Cardiac fibroblast (primary cell): Measurements from ENCODE around the gene CNTN5.

ENCODE experiments used
- DNase-seq, 2 donors: peaks; one replicate each; pipeline versions ENCODE4 v3.0.0 to v3.0.0-alpha.2; 2010; ENCODE audit warnings: low read depth in 2 of 2
- H3K4me3 ChIP-seq, 2 donors: replicated peaks in 1 of 2; 1 replicate in 1 of 2; 2 replicates in 1 of 2; pipeline ENCODE4 v1.5.1; 2011; ENCODE audit warnings: low read depth in 2 of 2, low read length in 2 of 2, mild to moderate bottlenecking in 2 of 2, moderate library complexity in 1 of 2
- TF ChIP-seq, protein P1 (sequence below): IDR thresholded peaks from one replicate; pipeline ENCODE4 v1.5.1; 2011; ENCODE audit warnings: low read depth, mild to moderate bottlenecking, low read length, inconsistent platforms

The CNTN5 gene

GRCh38 chr11:99065121-99065520 lies 44.4 kb downstream of the CNTN5 start:
- no peak overlapping the region for H3K4me3 ChIP-seq
- no peak for DNase-seq
- TF ChIP-seq, protein P1, sequence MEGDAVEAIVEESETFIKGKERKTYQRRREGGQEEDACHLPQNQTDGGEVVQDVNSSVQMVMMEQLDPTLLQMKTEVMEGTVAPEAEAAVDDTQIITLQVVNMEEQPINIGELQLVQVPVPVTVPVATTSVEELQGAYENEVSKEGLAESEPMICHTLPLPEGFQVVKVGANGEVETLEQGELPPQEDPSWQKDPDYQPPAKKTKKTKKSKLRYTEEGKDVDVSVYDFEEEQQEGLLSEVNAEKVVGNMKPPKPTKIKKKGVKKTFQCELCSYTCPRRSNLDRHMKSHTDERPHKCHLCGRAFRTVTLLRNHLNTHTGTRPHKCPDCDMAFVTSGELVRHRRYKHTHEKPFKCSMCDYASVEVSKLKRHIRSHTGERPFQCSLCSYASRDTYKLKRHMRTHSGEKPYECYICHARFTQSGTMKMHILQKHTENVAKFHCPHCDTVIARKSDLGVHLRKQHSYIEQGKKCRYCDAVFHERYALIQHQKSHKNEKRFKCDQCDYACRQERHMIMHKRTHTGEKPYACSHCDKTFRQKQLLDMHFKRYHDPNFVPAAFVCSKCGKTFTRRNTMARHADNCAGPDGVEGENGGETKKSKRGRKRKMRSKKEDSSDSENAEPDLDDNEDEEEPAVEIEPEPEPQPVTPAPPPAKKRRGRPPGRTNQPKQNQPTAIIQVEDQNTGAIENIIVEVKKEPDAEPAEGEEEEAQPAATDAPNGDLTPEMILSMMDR: no peak

GRCh38 chr11:99066618-99067317 lies 46.0 kb downstream of the CNTN5 start:
- TF ChIP-seq, protein P1: no peak
- DNase-seq: no peak

DNA sequence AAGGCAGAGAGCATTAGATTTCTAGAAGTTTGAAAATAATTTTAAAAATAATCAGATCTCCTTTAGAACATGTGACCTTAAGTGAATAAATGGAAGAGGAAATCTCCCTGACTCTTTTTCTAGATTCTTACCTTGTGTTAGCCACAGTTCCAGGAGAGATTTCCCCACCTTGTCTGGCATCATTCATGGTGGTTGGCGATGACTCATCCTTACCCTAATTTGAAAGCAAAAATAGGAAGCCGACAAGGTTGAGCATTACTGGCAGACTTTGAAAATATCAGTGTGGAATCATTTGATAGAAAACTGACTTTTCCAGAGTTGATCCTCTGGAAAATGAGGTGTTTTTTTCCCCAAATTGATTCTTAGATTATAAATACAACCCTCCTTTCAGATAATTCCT lies 48.1 kb downstream of the CNTN5 start:
- H3K4me3 ChIP-seq: no peak overlapping the region
- no peak for DNase-seq
- TF ChIP-seq, protein P1: no peak

More at GRCh38 chr11:99066618-99067317, 46.0 kb downstream of the CNTN5 start:
- H3K4me3 ChIP-seq: no peak overlapping the region

- H3K4me3 ChIP-seq: peak overlapping the region; percentile 41 to 53
- TF ChIP-seq, protein P1: no peak
- peak; percentile 27 to 34 for DNase-seq
Measured at GRCh38 chr11:99069856-99070444, 49.2 kb downstream of the CNTN5 start.

DNA sequence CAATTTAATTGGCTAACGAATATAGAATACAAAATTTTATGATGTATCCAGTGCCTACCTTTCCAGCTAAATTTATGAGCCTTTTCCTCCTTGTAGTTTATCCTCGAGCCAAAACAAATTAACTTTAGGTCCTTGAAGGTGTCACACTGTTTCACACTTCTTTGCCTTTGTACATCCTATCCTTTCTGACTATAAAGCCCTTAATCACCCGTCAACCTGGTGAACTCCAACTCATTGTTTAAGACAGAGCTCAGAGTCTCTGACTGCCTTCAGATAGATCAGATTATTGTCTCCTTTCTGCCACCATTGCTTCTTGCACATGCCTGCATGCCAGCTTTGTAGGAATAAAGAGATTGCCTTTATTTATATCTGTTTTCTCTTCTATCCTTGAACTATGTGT lies 58.8 kb downstream of the CNTN5 start:
- no peak for DNase-seq
- no peak overlapping the region for H3K4me3 ChIP-seq
- TF ChIP-seq, protein P1: no peak

DNA sequence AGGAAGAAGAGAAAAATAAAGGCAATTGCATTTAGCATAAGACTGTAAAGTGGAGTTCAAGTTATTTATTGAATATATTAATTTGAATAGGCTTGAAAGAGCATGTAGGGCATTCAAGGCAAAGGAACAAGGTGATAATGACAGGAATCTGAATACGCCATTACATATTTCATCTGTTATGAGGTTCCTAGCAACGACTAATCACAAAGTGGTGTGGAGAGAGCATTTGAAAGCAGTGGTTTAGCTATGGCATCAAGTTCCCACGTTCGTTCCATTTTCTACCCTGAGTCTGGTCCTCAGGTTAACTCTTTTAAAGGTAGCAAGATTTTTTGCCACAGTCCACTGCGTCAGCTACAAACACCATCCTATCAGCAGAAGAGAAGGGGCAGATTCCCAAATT lies 59.4 kb downstream of the CNTN5 start:
- H3K4me3 ChIP-seq: no peak overlapping the region
- no peak for DNase-seq
- TF ChIP-seq, protein P1: no peak

GRCh38 chr11:99098258-99098657 lies 77.5 kb downstream of the CNTN5 start:
- no peak overlapping the region for H3K4me3 ChIP-seq
- TF ChIP-seq, protein P1: no peak
- DNase-seq: no peak
